ENCODE results near the gene DPP9.
"Not testable (repeated sequence)": the region's sequence is repeated elsewhere in the genome, so short reads cannot be mapped to it uniquely, and the experiment has no call there.

The DPP9 gene

DNA sequence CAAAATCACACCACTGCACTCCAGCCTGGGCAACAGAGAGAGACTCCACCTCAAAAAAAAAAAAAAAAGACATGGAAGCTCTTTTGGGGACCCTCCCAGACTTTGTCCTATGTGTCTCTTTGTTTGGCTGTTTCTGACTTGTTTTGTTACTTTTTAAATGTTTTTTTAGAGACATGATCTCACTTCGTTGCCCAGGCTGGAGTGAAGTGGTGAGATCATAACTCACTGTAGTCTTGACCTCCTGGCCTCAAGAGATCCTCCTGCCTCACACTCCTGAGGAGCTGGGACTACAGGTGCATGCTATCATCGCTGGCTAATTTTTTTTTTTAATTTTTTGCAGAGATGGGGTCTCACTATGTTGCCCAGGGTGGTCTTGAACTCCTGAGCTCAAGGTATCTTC is 16.4 kb upstream of the DPP9 start:
- DNase-seq (ENCODE audit: low spot score) = no peak

DNA sequence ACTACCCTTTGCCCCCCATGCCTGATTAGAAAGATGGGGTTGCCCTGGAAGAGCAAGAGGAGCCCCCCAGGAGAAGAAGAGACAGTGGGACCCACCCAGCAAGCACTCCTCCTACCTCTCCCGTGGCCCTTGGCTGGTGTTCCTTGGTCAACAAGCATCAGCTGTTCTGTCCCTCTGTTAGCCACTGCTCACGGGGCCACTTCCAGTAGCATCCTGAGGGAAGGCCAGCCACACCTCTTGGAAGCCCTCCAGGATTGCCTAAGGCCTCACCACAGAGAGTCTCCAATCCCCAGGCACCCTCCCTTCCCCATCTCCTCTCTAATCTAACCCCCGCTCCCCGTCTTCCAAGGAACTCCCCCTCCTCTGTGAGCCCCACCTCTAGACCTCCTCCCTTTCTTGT is 15.1 kb upstream of the DPP9 start:
- no peak for DNase-seq (ENCODE audit: low spot score)

DNA sequence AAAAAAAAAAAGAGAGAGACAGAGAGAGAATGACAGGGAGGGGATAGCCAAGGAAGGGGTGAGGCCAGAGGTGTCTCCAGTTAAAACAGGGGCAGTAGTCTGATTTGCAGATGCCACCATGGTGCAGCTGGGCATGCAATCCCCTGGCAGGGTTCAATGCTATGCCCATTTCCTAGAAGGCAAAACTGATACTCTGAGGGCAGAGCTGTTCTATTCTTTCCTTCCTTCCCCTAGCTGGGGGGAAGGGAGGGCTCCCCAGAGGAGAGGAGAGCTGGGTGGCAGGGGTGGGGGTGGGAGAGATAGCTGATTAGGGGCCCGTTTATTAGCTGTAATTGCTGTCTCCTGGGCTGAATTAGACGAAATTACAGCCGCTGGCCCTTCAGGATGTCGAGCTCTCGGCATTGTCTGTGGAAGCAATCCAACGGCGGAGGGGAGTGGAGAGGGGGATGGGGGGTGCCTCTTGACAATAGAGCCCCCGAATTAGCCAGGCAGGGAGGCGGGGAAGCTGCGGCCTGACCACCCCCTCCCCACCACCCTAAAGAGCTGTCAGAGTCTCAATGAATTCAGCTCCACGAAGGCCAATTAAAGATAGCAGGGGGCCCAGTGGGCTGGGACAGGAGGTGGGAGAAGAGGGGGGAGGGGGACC is 14.4 kb upstream of the DPP9 start:
- no peak for DNase-seq (ENCODE audit: low spot score)

DNA sequence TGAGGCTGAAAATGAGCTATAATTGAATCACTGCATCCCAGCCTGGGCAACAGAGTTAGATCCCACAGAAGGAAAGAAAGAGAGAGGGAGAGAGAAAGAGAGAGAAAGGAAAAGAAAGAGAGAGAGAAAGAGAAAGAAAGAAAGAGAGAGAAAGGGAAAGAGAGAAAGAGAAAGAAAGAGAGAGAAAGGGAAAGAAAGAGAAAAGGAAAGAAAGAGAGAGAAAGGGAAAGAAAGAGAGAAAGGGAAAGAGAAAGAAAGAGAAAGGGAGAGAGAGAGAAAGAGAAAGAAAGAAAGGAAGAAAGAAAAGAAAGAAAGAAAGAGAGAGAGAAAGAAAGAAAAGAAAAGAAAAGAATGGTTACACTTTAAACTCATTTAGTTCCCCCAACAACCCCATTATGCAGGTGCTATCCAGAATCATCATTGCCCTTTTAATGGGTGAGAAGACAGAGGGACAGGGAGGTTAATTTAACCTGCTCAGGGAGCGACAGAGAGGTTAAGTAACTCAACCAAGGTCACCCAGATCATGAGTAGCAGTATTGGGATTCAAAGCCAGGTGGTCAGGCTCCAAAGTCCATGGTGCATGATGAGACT is 10.2 kb upstream of the DPP9 start:
- no peak for DNase-seq (ENCODE audit: low spot score)

DNA sequence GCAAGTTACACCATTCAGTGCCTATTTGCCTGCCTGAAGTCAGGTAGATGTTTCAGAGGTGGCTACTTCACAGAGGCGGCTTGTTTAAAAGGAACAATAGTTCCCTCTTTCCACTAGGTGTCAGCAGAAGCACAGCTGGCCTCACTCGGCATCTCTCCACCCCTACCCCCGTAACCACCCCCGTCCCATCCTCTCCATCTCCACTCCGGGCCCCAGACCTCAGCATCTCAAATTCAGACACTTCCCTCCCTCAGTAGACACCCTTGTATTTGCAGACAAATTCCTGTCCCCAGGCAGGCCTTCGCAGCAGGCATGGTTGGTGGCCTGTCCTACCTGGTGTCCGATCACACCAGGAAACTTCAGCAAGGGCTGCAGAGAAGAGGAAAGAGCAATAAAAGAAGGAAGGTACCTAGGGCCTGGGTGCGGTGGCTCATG is 9.1 kb upstream of the DPP9 start:
- peak; percentile 51 for DNase-seq (ENCODE audit: low spot score)

DNA sequence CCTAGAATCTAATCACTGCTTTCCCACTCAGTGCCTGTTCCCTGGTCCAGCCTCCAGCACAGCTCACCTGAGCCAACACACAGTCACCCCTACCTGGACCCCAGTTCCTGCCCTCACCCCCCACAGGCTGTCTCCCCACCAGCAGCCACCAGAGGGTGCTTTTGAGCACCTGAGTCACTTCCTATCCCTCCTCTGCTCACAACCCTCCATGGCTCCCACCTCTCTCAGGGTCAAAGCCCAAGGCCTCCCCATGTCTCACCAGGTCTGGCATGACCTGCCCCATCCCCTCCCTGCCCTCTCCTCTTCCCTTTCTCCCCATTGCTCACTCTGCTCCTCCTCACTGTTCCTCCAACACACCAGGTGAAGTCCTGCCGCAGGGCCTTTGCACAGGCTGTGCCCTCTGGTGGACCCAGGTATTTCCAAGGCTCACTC is 7.1 kb upstream of the DPP9 start:
- no peak for DNase-seq (ENCODE audit: low spot score)

DNA sequence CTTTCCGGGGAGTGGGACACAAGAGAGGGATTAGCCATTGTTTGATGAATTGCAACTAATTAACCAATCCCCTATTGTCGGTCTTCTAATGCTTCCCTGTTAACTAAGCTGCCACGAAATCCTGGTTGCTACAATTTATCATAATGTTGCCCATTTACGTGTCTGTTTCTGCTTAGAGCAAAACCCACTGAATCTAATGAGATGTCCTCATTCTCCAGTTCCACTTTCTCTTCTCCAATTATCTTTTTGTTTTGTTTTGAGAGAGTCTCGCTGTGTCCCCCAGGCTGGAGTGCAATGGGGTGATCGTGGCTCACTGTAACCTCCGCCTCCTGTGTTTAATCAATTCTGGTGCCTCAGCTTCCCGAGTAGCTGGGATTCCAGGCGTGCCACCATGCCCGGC is 5.2 kb upstream of the DPP9 start:
- no peak for DNase-seq (ENCODE audit: low spot score)

DNA sequence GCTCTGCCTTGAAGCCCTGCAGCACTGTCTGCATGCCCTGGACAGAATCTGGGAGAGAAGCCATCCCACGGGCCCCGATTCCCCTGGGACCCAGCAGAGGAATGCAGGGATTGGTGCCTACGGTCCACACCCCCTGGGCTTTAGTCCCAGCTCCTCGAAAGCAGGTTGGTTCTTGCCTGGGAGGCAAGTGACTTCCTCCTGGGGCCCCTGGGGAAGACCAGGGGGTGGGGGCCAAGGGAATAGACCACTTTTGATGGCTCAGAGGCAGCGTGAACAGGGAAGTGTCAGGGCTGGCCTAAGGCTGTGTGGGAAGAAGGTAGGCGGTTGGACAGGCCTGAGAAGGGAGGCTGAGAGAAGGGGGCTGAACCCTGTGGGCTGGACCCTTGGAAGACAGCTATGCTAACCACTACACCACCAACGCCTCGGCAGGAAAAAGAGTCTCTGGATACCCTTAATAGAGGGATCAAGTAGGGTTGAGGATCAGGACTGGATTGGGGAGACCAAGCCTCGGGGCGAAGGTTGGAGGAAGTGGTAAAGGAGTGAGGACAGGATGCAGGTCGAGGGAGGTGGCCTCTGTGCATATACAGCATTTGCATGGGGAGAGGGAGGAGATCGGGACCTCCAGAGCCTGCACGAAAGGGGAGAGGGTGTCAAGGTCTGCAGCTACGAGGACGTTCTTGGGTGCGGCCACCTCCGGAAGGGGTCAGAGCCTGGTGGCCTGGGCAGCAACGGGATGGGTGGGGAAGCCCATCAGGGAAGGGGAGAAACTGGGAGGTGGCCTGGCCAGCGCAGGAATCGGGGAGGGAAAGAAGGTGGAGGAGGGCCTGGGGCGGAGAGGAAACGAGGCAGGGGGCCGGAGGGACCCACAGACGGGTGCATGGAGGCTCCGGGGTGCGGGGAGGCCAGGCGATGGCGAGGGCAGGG is 709 bp downstream of the DPP9 start:
- peak; percentile 16 for DNase-seq (ENCODE audit: low spot score)

DNA sequence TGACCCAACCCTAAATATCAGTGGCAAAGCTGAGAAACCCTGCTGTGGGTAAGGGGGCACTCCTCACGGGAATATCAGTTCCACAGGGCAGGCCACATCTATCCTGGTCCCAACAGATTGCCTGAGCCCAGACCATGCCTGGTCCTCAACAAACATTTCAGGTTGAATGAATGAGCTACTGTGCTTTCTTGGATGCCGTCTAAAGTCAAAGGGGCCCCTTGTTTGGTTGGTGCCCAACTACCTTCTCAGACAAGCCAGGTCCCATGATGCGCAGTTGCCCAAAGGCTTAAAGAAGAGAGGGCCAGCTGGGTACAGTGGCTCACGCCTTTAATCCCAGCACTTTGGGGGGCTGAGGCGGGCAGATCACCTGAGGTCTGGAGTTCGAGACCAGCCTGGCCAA is 2.4 kb downstream of the DPP9 start:
- no peak for DNase-seq (ENCODE audit: low spot score)

DNA sequence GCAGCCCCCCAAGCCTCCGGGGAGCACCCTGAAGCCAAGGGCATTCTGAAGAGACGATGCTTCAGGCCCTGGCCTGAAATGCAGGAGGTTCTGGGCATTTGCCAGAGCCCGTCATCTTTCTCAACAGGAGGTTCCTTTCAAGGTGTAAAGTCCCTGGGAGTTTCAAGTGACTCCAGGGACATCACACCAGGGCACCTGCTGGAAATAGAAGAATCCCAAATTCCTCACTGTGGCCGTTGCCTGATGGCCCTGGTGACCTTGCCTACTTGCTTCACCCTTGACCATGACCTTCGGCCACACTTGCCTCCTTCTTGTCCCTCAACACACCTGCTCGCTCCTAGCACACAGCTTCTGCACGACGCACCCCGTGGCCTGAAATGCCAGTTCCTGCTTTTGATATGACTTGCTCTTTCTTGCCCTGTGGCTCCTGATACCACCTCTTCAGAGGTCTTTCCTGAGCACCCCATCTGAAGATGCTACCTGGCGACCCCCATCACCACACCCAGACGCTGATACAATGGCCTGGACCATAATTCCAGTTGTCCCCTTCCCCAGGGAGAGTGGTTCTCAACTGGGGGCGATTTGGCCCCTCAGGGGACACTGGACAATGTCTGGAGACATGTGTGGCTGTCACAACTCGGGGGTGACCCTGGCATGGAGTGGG is 3.5 kb downstream of the DPP9 start:
- DNase-seq (ENCODE audit: low spot score) = no peak

DNA sequence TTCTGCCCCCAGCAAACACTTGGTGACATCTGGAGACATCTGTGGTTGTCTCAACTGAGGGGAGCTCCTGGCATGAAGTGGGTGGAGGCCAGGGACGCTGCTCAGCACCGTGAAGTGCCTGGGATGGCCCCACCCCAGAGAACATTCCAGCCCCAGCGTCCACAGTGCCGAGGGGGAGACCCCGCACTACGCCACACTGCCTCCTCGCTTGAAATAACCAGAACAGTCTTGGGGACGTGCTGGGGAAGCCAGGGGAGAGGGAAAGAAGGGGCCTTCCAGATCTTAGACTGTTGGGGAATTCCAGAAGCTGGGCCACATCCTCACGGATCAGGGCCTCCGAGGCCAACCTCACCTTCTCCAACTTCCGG is 4.2 kb downstream of the DPP9 start:
- no peak for DNase-seq (ENCODE audit: low spot score)

DNA sequence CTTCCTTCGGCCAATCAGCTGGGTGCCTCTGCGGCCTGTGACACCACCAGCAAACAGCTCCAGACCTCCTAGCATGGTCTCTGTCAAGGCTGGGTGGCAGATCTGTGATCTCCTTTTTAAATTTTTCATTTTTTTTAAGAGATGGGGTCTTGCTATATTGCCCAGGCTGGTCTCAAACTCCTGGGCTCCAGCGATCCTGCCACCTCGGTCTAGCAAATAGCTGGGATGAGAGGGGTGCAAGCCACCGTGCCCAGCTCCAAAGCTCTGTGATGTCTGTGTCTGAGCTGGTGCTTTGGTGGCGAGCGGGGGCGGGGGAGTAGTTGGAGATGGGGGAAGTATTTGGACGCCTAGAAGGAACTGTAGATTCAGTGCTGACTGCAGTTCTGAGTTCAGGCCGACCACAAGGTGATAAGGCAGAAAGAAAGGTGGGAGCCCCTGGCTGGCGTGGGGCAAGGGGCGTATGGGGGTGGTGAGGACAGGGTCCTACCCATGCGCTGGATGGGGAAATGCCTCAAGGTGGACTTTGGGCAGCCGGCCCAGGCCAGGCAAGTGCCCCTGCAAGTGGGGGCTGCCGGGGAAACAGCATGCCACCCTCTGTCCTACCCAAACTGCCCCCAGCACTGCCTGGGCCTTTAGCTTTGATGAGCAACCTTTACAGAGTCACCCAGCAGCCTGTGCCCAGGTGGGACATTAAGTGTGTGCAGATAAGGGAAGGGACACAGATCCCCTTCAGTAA is 5.5 kb downstream of the DPP9 start:
- DNase-seq (ENCODE audit: low spot score) = no peak

DNA sequence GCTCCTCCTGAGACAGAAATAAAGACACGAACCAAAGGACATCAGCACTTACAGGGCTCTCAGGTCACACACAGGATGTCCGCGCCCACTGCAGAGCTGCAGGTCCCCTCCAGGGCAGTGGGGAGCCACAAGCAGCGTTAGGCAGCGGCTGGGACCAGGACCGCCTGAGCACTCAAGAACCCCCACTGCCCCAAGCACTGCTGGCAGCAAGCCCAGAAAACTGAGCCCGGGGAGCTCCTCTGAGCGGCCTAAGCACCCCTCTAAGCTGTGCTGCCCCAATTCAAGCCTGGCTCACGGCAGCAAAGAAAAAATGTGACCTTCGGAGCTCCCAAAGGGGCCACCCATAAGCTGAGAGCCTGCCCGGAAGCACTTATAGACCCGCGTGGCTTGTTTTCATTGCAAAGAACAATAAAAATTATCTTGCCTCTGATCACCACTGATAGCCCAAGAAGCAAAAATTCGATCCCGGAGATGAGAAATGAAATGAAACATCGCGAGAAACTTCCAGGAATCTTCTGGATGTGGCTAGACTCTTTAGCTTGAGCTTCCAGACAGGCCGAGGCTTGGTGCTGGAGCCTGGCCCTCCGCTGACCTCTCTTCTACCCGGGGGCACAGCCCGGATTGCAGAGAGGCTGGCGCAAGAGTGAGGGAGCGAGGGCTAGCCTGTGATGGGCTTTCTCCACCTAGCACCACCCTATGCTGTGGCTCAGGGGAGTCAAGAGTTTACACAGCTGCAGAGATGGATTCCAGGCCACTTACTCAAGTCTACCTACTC is 6.3 kb downstream of the DPP9 start:
- no peak for DNase-seq (ENCODE audit: low spot score)

DNA sequence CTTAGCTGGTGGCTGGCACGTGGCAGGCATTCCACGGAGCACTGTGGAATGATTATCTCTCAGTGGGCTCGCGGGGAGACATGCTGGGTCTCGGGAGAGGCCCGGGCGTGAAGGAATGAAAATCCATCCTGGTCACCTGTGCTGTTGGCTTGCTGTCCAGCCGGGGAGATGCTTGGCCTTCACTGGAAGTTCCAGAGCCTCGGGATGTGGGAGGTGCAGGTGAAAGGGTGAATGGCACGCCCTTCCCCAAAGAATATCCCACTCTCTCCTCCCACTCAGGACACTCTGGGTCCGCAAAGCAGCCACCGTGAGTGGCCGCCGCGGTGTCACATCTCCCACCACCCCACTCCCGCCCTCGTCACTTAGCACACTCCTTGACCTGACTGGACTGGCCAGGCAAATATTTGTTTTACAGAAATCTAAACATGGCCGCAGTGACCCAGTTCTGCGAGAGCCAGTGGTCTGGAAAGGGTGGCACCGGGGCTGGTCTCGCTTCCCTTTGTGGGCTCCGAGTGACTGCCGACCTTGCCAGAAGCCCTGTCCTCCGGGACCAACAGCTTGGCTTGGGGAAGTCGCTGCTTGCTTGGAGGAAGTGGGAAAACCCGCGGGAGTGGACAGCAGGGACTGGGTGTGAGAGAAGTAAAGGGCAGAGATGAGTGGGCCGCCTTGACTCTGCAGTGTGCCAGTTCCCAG is 8.0 kb downstream of the DPP9 start:
- DNase-seq (ENCODE audit: low spot score) = no peak

DNA sequence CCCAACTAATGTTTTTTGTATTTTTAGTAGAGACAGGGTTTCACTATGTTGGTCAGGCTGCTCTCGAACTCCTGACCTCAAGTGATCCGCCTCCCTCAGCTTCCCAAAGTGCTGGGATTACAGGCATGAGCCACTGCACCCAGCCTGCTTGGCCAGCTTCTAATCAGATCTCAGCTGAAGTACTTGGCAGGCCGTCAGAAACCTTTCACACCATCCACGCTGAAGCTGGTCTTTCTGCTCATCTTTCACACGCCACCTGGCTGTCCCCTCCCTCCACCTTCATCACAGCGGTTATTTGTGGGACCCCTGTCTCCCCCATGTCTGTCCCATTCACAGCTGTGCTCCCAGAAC is 8.5 kb downstream of the DPP9 start:
- not testable (repeated sequence) for DNase-seq (ENCODE audit: low spot score)

DNA sequence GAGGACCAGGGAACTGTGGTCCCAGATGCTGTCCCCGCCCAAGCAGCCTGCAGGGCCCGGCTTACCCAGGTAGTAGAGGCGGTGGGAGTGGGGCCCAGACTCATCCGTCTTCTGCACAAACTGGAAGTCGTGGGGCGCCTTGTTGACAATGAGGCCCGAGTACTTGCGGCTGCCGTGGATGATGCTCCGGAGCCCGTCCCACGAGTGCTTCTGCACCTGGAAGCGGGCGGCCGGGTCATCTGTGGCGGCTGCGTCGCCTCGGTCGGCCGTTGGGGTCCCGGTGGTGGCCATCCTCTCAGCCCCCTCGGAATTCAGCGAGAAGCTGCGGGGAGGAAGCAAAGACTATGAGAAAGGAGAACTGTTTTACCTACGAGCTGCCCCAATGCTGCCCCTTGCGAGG is 9.6 kb downstream of the DPP9 start:
- no peak for DNase-seq (ENCODE audit: low spot score)

DNA sequence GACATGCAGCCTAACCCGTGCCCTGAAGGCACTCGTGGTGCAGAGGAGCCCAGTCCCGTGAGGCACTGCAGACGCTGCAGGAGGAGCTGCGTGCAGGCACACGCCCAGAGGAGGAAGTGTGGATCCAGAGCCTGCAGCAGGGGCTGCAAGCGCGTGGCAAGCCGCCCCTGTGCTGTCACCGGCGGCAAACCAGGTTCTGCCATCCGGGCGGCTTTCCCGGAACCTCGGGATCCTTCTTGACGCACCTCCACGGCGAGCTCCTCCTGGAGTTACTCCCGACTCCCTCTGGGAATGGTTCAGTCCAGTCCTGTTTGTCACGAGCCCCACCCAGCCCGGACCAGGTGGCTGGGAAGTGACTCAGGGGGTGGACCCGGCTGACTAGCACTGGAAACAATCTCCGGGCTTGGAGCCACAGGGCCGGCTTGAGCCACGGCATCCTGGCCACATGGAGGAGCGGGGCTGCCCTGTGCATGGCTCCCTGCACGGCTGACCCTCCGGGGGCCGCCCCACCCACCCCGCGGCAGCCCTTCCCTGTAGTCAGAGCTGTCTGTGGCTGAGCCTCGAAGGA is 10.2 kb downstream of the DPP9 start:
- peak; percentile 87 for DNase-seq (ENCODE audit: low spot score)

DNA sequence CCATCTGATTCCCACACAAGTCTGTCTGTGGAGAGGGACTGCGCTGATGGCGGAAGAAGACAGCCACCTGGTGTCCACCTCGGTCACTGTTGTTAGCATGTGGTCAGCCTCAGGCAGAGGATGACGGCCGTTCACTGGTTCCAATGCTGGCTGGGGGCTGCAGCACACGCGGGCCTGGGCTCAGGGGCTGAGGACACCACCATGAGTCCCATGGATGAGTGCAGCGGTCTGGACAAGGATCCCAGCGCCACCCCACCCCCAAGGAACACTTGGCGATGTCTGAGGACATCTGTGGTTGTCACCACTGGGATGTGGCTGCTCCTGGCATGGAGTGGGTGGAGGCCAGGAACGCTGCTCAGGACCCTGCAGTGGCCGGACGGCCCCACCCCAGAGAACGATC is 10.9 kb downstream of the DPP9 start:
- no peak for DNase-seq (ENCODE audit: low spot score)

DNA sequence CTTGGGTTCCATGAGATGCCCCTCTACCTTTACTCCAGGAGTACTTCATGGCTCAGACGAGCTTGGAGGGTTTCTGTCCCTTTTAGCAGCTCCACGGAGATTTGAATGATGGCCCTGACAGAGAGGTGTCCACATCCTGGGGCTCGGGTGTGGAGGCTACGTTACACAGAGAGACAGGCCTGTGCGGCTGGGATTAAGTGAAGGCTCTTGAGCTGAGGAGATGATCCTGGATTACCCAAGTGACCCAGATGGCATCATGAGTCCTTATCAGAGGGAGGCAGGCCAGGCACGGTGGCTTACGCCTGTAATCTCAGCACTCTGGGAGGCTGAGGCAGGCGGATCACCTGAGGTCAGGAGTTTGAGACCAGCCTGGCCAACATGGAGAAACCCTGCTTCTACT is 12.4 kb downstream of the DPP9 start:
- no peak for DNase-seq (ENCODE audit: low spot score)

DNA sequence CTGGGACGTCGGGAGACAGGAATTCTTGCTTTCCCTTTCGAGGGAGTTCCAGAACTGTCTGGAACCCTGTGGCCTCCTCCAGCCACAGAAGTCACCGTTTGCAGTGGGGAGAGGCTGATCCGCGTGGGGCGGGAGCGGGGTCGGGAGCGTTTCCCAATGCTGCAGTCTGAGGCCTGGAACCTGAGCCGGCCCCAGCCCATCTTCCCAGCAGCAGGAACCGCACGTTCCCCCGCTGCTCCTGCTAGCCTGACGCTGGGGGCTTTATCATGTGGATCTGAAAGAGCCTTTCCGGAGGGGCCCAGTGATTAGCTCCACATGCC is 13.4 kb downstream of the DPP9 start:
- DNase-seq (ENCODE audit: low spot score) = no peak
